ENCODE measurements around the gene CHRNA4.

DNA sequence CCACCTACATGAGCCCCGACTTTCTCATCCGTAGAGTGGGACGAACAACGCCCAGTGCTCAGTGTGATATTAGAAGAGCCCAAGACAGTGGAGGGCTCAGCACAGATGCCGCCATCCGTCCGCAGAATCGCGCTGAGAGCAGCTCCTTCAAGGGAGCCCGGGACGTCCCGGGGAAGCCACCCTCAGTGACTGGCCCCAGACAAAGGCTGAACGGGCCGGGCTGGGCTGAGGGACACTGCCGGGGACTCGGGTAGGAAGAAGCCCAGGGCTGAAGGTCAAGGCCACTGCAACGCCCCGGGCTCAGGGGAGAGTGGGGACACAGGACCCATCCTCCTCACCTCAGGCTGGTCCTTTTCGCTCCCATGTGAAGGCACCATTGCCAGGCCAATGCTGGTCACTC, 12.8 kb upstream of the CHRNA4 start:
- TF ChIP-seq MAFK (IDR thresholded peaks at IDR 0.05; ENCODE audit: low read length) (no peak), BDP1 (IDR thresholded peaks at IDR 0.05; ENCODE audit: insufficient read depth, insufficient read length) (no peak), RAD21 (CRISPR knock-in tag; conservative IDR thresholded peaks at IDR 0.05 in 1 of 2, IDR thresholded peaks at IDR 0.05 in 1 of 2) (no peak), ZNF224 (CRISPR knock-in tag; IDR thresholded peaks at IDR 0.05) (no peak), NCOA2 (IDR thresholded peaks at IDR 0.05; ENCODE audit: partially characterized antibody in 2 of 2) (no peak), KAT2B (IDR thresholded peaks at IDR 0.05; ENCODE audit: low read depth, low read length) (no peak), GTF2F1 (IDR thresholded peaks at IDR 0.05; ENCODE audit: low read depth, low read length) (no peak), MED1 (CRISPR knock-in tag; IDR thresholded peaks at IDR 0.05; ENCODE audit: borderline replicate concordance) (no peak)
- TF ChIP-seq, protein P1, sequence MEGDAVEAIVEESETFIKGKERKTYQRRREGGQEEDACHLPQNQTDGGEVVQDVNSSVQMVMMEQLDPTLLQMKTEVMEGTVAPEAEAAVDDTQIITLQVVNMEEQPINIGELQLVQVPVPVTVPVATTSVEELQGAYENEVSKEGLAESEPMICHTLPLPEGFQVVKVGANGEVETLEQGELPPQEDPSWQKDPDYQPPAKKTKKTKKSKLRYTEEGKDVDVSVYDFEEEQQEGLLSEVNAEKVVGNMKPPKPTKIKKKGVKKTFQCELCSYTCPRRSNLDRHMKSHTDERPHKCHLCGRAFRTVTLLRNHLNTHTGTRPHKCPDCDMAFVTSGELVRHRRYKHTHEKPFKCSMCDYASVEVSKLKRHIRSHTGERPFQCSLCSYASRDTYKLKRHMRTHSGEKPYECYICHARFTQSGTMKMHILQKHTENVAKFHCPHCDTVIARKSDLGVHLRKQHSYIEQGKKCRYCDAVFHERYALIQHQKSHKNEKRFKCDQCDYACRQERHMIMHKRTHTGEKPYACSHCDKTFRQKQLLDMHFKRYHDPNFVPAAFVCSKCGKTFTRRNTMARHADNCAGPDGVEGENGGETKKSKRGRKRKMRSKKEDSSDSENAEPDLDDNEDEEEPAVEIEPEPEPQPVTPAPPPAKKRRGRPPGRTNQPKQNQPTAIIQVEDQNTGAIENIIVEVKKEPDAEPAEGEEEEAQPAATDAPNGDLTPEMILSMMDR (IDR thresholded peaks at IDR 0.05 in 2 of 3, conservative IDR thresholded peaks at IDR 0.05 in 1 of 3; ENCODE audit: insufficient read depth in 2 of 3, low read depth in 1 of 3, low read length in 3 of 3): no peak

Data from K562 (cell line).